OCI-LY7 (cell line): Measurements from ENCODE around the gene TGM6. TPM values are rescaled to one million over a fixed set of nuclear protein-coding genes. Genes with fewer than 3 reads are reported as not detected.

Source experiments
- BruUV-seq: library from RNA; stranded (reverse); fragments of 400-500 nt; replicated peaks from 2 replicates; lab custom pipeline; 2021; lab: Mats Ljungman, UMichigan
- CTCF ChIA-PET: fragments of 300-600 bp; sonication (Branson Sonifier 250); formaldehyde crosslinking; loops from one replicate; lab custom pipeline; 2022; ENCODE audit warnings: antibody characterized with exemption; ENCODE audit not compliant: unreplicated experiment; lab: Charles Lee
- POLR2A ChIA-PET: fragments of 300-600 bp; sonication (Branson Sonifier 250); formaldehyde crosslinking; loops from one replicate; lab custom pipeline; 2022; ENCODE audit warnings: antibody characterized with exemption; lab: Charles Lee
- DNase-seq: peaks from one replicate; pipeline ENCODE4 v3.0.0-alpha.2; 2015; ENCODE audit warnings: low spot score
- H2AFZ ChIP-seq: fragments of 200-600 bp; sonication (generic), shearing (Covaris generic); 2 replicates; pipeline ENCODE4 v1.6.1; 2014; ENCODE audit warnings: mild to moderate bottlenecking, antibody characterized with exemption, low read length, moderate library complexity
- H3K27ac ChIP-seq: fragments of 200-600 bp; sonication (generic); 2 replicates; pipeline ENCODE4 v1.5.1; 2014; ENCODE audit warnings: mixed run types, low read depth, mild to moderate bottlenecking, moderate library complexity, low read length, inconsistent platforms; ENCODE audit not compliant: poor library complexity, severe bottlenecking
- H3K36me3 ChIP-seq: fragments of 200-600 bp; sonication (generic); 2 replicates; pipeline ENCODE4 v1.6.1; 2014; ENCODE audit warnings: mild to moderate bottlenecking, antibody characterized with exemption, low read length, moderate library complexity, mixed read lengths; ENCODE audit not compliant: insufficient read depth
- H3K4me1 ChIP-seq: fragments of 200-600 bp; sonication (generic); 2 replicates; pipeline ENCODE4 v1.5.1; 2014; ENCODE audit warnings: mild to moderate bottlenecking, low read length; ENCODE audit not compliant: insufficient read depth, poor library complexity, severe bottlenecking
- H3K4me2 ChIP-seq: fragments of 200-600 bp; sonication (generic); 2 replicates; pipeline ENCODE4 v1.6.1; 2014; ENCODE audit warnings: mild to moderate bottlenecking, low read length
- H3K4me3 ChIP-seq: fragments of 200-600 bp; sonication (generic); 2 replicates; pipeline ENCODE4 v1.5.1; 2014; ENCODE audit warnings: mild to moderate bottlenecking, low read depth, low read length; ENCODE audit not compliant: poor library complexity, severe bottlenecking
- H3K79me2 ChIP-seq: fragments of 200-600 bp; sonication (generic); 2 replicates; pipeline ENCODE4 v1.6.1; 2016; ENCODE audit warnings: low read depth, mild to moderate bottlenecking, low read length, moderate library complexity, mixed read lengths; ENCODE audit not compliant: insufficient read depth
- H3K9me2 ChIP-seq: fragments of 200-600 bp; sonication (generic); 2 replicates; pipeline ENCODE4 v1.6.1; 2016; ENCODE audit warnings: mild to moderate bottlenecking, low read length, mixed read lengths; ENCODE audit not compliant: insufficient read depth
- H3K9me3 ChIP-seq: fragments of 200-600 bp; sonication (generic); 2 replicates; pipeline ENCODE4 v1.6.1; 2014; ENCODE audit warnings: mild to moderate bottlenecking, mixed run types, low read length, mixed read lengths
- H4K20me1 ChIP-seq: fragments of 200-600 bp; sonication (generic); 2 replicates; pipeline ENCODE4 v1.6.1; 2014; ENCODE audit warnings: mild to moderate bottlenecking, antibody characterized with exemption, low read length, moderate library complexity, mixed read lengths; ENCODE audit not compliant: insufficient read depth
- EZH2phosphoT487 ChIP-seq: fragments of 200-600 bp; sonication (generic); IDR thresholded peaks from 2 replicates; pipeline ENCODE4 v1.6.1; 2018; ENCODE audit warnings: low read depth, borderline replicate concordance, mild to moderate bottlenecking, mixed run types, antibody characterized with exemption, low read length, moderate library complexity, mixed read lengths
- intact Hi-C: fragments of 100-400 bp; cut with micrococcal nuclease; formaldehyde crosslinking; loops from one replicate; pipeline ENCODE4 v1.10.0; 2022; ENCODE audit not compliant: unreplicated experiment
- total RNA-seq, 2 experiments: library from RNA; depleted of rRNA in 1 of 2; stranded (reverse); fragments of >200 nt in 1 of 2; shearing (Covaris generic) in 1 of 2; gene quantifications; 2 replicates each; pipeline ENCODE4 v1.2.3, GENCODE V29; 2014 to 2022
- TF ChIP-seq, protein P1 (sequence below): fragments of 200-600 bp; sonication (generic); conservative IDR thresholded peaks from 2 replicates; pipeline ENCODE4 v1.5.1; 2014; ENCODE audit warnings: mild to moderate bottlenecking, antibody characterized with exemption, low read length, moderate library complexity, mixed read lengths

The TGM6 gene
- total RNA-seq, 2 experiments from 2014 or later: not detected

DNA sequence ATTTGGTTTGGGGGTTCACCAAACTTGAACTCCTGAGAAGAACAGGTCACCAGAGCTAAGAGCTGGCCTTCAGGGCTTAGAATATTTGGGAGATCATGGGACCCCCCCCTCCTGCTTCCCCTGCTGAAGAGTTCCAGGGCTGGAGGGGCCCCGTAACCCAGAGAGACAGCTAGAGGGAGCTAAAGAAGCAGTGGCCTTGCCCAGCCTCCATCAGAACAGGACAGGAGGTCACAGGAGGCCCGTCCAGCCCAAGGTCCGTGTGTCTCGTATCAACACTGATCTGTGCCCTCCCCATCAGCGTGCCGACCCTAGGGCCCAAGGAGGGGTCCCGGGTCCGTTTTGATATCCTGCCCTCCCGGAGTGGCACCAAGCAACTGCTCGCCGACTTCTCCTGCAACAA, 40.6 kb upstream of the TGM6 start:
- CTCF ChIA-PET: no interaction called here

DNA sequence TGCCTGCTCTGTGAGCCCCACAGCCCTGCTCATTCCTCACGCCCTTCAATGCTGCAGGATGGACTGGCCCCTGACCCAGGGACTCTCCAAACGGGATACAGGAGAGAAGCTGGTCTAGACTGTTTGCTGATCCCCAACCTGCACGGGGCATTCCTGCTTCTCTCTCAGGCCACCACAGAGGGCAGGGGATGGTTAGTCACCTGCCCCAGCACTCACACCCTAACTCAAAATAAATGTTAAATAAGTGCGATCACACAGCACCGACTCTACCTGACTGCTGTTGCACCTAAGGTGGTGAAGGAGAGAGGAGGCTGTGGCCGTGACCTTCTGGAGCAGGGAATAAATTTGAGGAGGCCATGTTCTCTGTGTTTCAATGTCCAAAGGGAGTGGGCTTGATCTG, 39.9 kb upstream of the TGM6 start:
- Histone ChIP-seq H2AFZ (no peak overlapping the region), H3K36me3 (no peaks in the 10 kb centered on the region), H3K4me2 (no peak overlapping the region), H3K27ac (no peak overlapping the region), H3K4me1 (no peaks in the 10 kb centered on the region), H3K4me3 (no peak overlapping the region), H3K9me3 (no peaks in the 10 kb centered on the region), H3K9me2 (no peaks in the 10 kb centered on the region), H4K20me1 (no peaks in the 10 kb centered on the region), H3K79me2 (no peaks in the 10 kb centered on the region)
- POLR2A ChIA-PET: no interaction called here
- no peak for TF ChIP-seq EZH2phosphoT487
- TF ChIP-seq, protein P1, sequence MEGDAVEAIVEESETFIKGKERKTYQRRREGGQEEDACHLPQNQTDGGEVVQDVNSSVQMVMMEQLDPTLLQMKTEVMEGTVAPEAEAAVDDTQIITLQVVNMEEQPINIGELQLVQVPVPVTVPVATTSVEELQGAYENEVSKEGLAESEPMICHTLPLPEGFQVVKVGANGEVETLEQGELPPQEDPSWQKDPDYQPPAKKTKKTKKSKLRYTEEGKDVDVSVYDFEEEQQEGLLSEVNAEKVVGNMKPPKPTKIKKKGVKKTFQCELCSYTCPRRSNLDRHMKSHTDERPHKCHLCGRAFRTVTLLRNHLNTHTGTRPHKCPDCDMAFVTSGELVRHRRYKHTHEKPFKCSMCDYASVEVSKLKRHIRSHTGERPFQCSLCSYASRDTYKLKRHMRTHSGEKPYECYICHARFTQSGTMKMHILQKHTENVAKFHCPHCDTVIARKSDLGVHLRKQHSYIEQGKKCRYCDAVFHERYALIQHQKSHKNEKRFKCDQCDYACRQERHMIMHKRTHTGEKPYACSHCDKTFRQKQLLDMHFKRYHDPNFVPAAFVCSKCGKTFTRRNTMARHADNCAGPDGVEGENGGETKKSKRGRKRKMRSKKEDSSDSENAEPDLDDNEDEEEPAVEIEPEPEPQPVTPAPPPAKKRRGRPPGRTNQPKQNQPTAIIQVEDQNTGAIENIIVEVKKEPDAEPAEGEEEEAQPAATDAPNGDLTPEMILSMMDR: no peak
- BruUV-seq: no TSS peak
- intact Hi-C loops: loop anchor here (10.0 kb wide), 1 partner anchor 96 kb away; no protein-coding TSS in a partner anchor
- CTCF ChIA-PET: no interaction called here
- no peak for DNase-seq

More for the DNA sequence above, 40.6 kb upstream of the TGM6 start:
- POLR2A ChIA-PET: no interaction called here
- Histone ChIP-seq H3K36me3 (no peaks in the 10 kb centered on the region), H3K9me3 (no peaks in the 10 kb centered on the region), H3K4me3 (no peak overlapping the region), H3K9me2 (no peaks in the 10 kb centered on the region), H3K4me2 (no peak overlapping the region), H3K79me2 (no peaks in the 10 kb centered on the region), H3K27ac (no peak overlapping the region), H3K4me1 (no peaks in the 10 kb centered on the region), H2AFZ (no peak overlapping the region), H4K20me1 (no peaks in the 10 kb centered on the region)
- intact Hi-C loops: loop anchor here (10.0 kb wide), 1 partner anchor 95 kb away; no protein-coding TSS in a partner anchor
- BruUV-seq: no TSS peak
- no peak for DNase-seq
- TF ChIP-seq, protein P1: no peak
- TF ChIP-seq EZH2phosphoT487: no peak

DNA sequence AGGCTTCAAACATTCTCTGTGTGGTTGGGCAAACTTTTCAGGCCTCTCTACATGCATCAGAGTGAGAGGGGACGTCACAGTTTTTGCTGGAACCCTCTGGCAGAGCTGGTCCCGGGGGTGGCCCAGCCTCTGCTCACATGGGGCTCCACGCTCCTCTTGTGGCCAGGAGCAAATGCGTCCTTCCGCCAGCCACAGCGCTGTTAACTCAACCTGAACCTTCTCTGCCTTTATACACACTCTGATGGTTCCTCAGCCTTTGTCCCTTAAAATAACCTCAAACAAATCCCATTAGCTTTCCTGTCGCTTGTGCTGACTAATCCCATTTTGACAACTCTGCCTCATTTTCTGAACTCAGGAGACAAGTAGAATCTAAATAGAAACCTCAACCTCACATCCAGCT, 39.4 kb upstream of the TGM6 start:
- no peaks in the 10 kb centered on the region for H3K9me2 ChIP-seq
- no peak for DNase-seq
- H3K27ac ChIP-seq: no peak overlapping the region
- intact Hi-C loops: loop anchor here (10.0 kb wide), 1 partner anchor 97 kb away; no protein-coding TSS in a partner anchor
- no peaks in the 10 kb centered on the region for H3K79me2 ChIP-seq
- H3K4me2 ChIP-seq: no peak overlapping the region
- no peak overlapping the region for H3K4me3 ChIP-seq
- no peaks in the 10 kb centered on the region for H3K36me3 ChIP-seq
- no peaks in the 10 kb centered on the region for H3K9me3 ChIP-seq
- H3K4me1 ChIP-seq: no peaks in the 10 kb centered on the region
- ChIA-PET POLR2A (interaction anchor here (0.6 kb wide), 1 partner anchor 329 kb away, joined by 5 read pairs; no protein-coding TSS in a partner anchor), CTCF (no interaction called here)
- no peak for TF ChIP-seq EZH2phosphoT487
- TF ChIP-seq, protein P1: no peak
- BruUV-seq: no TSS peak
- no peaks in the 10 kb centered on the region for H4K20me1 ChIP-seq
- H2AFZ ChIP-seq: no peak overlapping the region
